Stimulated activated CD8-positive, alpha-beta memory T cell treated with anti-CD3 and anti-CD28 coated beads, Interleukin-12 subunit alpha, Interleukin-12 subunit beta, amount 100 ng/mL, for 24 hours (primary cell): ENCODE measurements around the gene SSX2IP.
"Not testable (repeated sequence)": the region's sequence is repeated elsewhere in the genome, so short reads cannot be mapped to it uniquely, and the experiment has no call there.

Experiments used
- DNase-seq: peaks from one replicate; pipeline ENCODE4 v3.0.0-alpha.2; 2020; ENCODE audit errors: extremely low read depth

SSX2IP gene

DNA sequence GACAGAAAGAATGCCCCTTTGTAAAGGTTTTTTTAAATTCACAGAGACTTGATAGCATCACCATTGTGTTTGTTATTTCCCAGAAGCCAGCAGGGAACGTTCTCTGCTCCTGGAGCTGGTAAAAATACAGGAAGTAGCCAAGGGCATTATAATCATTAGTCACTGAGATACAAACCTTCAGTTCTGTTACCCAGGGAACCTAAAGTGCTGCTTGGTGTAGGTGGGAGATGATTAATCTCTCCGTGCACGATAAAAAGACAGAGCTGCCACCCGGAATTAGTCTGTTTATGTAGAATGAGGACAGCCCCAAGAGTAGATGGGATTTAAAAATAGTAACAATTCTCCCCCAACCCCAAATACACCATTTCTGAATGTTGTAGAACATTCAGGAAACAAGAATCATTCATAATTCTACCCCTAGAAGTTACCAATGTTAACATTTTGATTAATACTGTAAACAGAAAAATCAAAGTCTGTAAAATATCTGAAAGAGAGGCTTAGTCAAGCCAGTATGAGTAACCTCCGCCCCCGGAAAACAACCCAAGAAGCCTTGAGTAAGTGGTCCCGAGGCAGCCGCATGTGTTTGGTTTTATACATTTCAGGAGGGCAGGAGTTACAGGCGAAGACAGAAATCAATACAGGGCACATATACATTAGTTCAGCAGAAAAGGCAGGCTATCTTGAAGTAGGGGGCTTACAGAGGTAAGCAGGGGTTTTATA, 70.7 kb downstream of the SSX2IP start:
- DNase-seq, result peak; percentile 44

DNA sequence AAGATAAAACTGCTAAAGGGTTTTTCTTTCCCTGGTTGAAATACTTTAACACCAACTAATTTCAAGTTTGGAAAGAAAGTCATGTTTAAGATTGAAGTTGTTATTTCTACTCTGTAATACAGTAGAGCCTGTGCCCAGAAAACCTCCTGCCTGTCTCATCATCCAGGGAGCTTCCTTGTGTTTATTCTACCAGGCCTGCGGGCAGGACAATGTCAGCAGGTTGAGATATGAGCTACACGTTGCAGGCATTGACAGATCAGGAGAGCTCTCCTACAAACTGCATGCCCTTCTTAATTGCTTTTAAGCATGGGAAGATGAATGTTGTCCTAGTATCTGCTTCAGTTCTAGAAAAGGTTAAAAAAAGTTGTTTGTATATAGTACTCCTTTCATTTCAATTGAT, 72.9 kb downstream of the SSX2IP start:
- no peak for DNase-seq

GRCh38 chr1:84615790-84616189, 74.5 kb downstream of the SSX2IP start:
- DNase-seq, result no peak

DNA sequence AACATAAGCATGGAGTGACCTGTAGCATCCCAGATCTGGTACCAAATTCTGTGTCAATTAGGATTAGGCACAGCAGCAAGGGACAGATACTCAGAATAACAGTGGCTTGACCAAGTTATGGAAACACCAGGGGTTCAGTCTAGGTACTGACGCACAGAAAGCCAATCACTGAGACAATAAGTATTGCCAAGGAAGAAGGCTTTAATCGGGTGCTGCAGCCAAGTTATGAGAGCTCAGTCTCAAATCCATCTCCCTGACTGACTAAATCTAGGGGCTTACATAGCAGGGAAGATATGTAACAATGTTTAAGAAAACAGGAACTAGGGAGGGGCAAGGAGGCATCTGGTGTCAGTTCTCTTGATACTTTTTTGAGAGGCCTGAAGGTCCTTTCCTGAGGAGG, 76.4 kb downstream of the SSX2IP start:
- DNase-seq, result no peak

DNA sequence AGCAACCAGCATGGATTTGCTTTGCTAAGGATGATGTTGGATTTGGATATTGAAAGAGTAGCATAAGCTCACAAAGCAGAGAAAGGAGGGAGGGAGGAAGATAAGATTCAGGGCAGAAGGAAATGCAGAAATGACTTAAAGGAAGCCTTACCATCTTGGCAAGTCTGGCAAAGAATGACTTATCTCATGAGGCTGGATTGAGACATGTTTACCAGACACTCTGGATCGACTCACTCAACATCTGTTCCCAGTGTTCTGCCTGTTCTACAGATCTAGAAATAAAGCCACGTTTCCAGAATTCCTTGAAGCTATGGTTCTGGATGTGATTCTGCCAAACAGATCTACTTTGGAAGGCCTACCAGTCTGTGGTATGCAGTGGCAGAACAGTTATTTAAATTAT, 77.2 kb downstream of the SSX2IP start:
- no peak for DNase-seq

GRCh38 chr1:84611796-84612195, 78.5 kb downstream of the SSX2IP start:
- DNase-seq, result no peak

DNA sequence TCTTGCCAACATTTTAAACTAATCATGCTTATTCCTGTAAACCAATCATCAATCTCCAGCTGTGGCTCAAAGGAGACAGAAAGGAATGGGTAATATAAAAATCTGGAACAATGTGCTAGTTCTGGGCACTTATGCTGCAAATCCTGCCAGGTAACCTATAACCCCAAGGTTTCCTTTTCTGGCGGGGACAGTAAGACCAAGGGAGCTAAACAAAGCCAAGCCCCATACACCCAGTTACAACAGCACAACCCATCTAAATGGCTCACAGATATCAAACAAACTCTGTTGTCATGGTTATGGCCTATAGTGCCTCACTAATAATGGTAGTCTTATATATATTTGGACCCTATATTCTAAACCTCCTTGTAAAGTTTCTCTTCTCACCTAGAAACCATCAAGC, 79.2 kb downstream of the SSX2IP start:
- DNase-seq, result no peak

- DNase-seq, result no peak
These were observed 83.3 kb downstream of the SSX2IP start for GRCh38 chr1:84606977-84607376.

DNA sequence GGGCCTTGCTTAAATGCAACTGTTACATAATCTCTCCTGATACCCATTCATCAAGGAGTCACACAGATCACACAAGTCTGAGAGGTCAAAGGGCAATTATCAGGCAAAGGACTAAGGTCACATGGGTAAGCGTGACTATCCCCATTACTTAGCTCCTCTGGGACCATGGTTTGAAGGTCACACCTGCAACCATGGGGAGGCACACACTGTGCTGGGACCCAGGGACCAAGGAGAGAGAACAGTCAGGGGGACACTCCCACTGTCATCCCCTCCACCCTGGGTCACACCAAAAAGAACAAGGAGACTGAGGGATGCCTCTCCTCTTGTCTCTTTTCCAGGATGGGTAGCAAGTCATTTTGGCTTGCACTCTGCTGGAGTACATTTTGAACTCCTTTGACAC, 85.1 kb downstream of the SSX2IP start:
- DNase-seq, result no peak

DNA sequence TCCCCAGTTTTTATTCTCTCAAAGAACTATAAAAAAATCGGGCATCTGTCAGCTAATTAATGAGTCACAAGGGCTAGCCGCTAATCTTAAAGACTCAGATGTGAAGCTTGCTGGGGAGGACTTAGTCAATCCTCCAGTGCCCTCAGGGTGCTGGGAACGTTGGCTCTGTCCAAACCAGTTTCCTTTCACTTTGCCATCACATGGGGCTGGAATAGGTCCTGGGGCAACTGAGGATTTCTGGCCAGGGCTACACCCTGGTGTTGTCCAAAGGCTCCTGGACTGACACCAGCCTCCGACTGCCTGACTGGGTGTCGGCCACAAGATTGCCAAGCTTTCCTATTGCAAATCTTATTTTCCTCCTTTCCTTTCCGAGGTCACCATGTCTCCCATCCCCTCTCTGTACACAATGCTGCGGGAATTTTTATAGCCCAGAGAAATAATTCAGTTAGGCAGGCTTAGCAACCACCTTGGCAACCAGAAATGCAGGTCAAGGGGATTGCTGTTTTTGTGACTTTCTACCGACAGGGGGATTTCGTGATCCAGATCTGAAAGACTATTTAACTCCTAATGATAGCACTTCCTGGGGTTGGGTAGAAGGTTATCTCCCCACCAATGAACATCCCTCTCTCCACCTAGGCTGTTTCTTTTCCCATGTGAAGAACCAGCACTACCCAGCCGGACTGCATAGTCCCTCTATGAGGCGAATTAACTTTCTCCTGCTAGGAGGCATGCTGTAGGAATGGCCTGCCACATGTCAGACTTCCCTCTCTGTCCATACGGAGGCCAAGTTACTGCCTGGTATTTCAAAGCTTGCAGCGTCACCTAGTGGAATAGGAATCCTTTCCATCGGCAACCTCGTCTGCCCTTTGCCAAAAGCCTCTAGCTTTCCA, 86.1 kb downstream of the SSX2IP start:
- no peak for DNase-seq

DNA sequence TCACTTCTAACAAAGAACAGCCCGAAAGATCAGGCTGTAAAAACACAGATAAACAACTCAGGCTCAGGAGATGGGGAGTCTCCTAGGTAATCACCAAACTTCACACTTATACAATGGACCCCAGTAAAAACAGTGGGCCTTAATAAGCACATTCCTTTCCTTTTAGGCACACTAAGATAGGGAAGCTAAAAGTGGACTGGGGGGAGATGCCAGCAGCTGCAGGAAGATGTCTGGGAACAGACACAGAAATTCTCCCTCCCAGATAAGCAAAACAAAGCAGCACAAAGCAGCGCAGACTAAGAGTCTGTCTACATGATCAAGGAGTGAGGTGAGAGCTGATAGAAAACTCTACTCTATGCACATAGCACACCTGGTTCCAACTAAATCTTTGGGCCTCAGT, 87.0 kb downstream of the SSX2IP start:
- DNase-seq, result no peak

- no peak for DNase-seq
These were observed 89.5 kb downstream of the SSX2IP start for GRCh38 chr1:84600796-84601195.

- no peak for DNase-seq
These were observed 91.2 kb downstream of the SSX2IP start for GRCh38 chr1:84598846-84599741.

DNA sequence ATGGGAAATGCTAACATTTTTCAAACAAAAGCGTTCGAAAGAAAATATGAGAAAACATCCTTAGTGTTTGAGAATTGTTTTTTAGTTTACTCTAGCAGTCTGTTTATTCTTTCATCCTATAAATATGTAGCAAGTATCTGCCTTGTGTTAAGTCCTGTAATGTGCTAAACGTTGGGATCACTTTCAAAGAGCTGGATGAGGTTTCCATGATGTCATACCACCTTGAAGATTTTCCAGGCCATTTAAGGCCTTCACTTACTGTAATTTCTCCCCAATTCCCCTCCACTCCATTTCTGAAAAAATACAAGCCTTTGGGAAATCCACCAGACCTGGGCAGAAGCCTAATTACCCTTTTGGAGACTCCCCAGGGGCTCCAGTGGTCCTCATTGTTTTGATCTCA, 91.8 kb downstream of the SSX2IP start:
- DNase-seq, result no peak

GRCh38 chr1:84597011-84597410, 93.2 kb downstream of the SSX2IP start:
- DNase-seq, result no peak

DNA sequence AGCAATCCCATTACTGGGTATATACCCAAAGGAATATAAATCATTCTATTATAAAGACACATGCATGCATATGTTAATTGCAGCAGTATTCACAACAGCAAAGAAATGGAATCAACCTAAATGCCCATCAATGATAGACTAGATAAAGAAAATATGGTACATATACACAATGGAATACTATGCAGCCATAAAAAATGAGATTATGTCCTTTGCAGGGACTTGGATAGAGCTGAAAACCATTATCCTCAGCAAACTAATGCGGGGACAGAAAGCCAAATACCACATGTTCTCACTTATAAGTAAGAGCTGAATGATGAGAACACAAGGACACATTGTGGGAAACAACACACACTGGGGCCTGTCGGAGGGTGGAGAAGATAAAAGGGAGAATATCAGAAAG, 95.3 kb downstream of the SSX2IP start:
- DNase-seq, result not testable (repeated sequence)
